KOPT-K1 (cell line): ENCODE data around the gene TAF11L11.
"Not testable (repeated sequence)": the region's sequence is repeated elsewhere in the genome, so short reads cannot be mapped to it uniquely, and the experiment has no call there.

ENCODE experiments used
- H3K27ac ChIP-seq: fragments of 200-600 bp; sonication (generic); 2 replicates; pipeline ENCODE4 v1.5.1; 2016; ENCODE audit warnings: antibody characterized with exemption, mild to moderate bottlenecking, low read depth, low read length; ENCODE audit not compliant: poor library complexity, severe bottlenecking
- H3K36me3 ChIP-seq: fragments of 200-600 bp; sonication (generic); 2 replicates; pipeline ENCODE4 v1.5.1; 2017; ENCODE audit warnings: antibody characterized with exemption, mild to moderate bottlenecking, low read length, moderate library complexity; ENCODE audit not compliant: insufficient read depth
- H3K9me3 ChIP-seq: fragments of 200-600 bp; sonication (generic); 2 replicates; pipeline ENCODE4 v1.5.1; 2017; ENCODE audit warnings: antibody characterized with exemption, low read length, mild to moderate bottlenecking; ENCODE audit not compliant: insufficient read depth, poor library complexity, severe bottlenecking

The TAF11L11 gene

GRCh38 chr5:17655201-17655759 is 51.3 kb downstream of the TAF11L11 start:
- H3K27ac ChIP-seq, H3K9me3 ChIP-seq, H3K36me3 ChIP-seq: not testable (repeated sequence)
